GM19468 (cell line): ENCODE results near the gene SH3RF3.

ENCODE experiments used
- ATAC-seq: cut with Tn5 transposase; IDR thresholded peaks from one replicate; pipeline ENCODE4 v1.9.1; 2021; ENCODE audit warnings: mild to moderate bottlenecking, moderate library complexity, moderate number of reproducible peaks; ENCODE audit not compliant: unreplicated experiment; ENCODE audit errors: extremely low read depth

SH3RF3 gene

GRCh38 chr2:109436610-109437225, 307.7 kb downstream of the SH3RF3 start:
- ATAC-seq: no peak

GRCh38 chr2:109437325-109438090, 308.5 kb downstream of the SH3RF3 start:
- no peak for ATAC-seq

- ATAC-seq: no peak
Observed at GRCh38 chr2:109438146-109438545, 309.1 kb downstream of the SH3RF3 start.

- no peak for ATAC-seq
Observed at GRCh38 chr2:109438773-109439389, 309.9 kb downstream of the SH3RF3 start.

- no peak for ATAC-seq
Observed at GRCh38 chr2:109439390-109439786, 310.4 kb downstream of the SH3RF3 start.

GRCh38 chr2:109439986-109440385, 311.0 kb downstream of the SH3RF3 start:
- ATAC-seq: no peak

- ATAC-seq: no peak
Observed at GRCh38 chr2:109440499-109441156, 311.6 kb downstream of the SH3RF3 start.

GRCh38 chr2:109442715-109443319, 313.8 kb downstream of the SH3RF3 start:
- ATAC-seq: no peak

GRCh38 chr2:109444916-109445315, 315.9 kb downstream of the SH3RF3 start:
- ATAC-seq: no peak

GRCh38 chr2:109446278-109447131, 317.5 kb downstream of the SH3RF3 start:
- no peak for ATAC-seq

- no peak for ATAC-seq
Observed at GRCh38 chr2:109447251-109447661, 318.3 kb downstream of the SH3RF3 start.

GRCh38 chr2:109447776-109448175, 318.8 kb downstream of the SH3RF3 start:
- no peak for ATAC-seq

GRCh38 chr2:109448207-109448606, 319.2 kb downstream of the SH3RF3 start:
- ATAC-seq: no peak

GRCh38 chr2:109448946-109449788, 320.2 kb downstream of the SH3RF3 start:
- ATAC-seq: no peak

- ATAC-seq: no peak
Observed at GRCh38 chr2:109450574-109451273, 321.7 kb downstream of the SH3RF3 start.

GRCh38 chr2:109451671-109452070, 322.7 kb downstream of the SH3RF3 start:
- no peak for ATAC-seq

GRCh38 chr2:109452318-109453305, 323.6 kb downstream of the SH3RF3 start:
- no peak for ATAC-seq
